ENCODE measurements around the gene PKIB.
"Not testable (repeated sequence)": the region's sequence is repeated elsewhere in the genome, so short reads cannot be mapped to it uniquely, and the experiment has no call there.

PKIB gene

GRCh38 chr6:122748945-122749344 is 138.7 kb downstream of the PKIB start:
- DNase-seq (ENCODE audit: low spot score): not testable (repeated sequence)

- DNase-seq (ENCODE audit: low spot score): no peak
Measured at GRCh38 chr6:122749451-122750050, 139.3 kb downstream of the PKIB start.

GRCh38 chr6:122751326-122751725 is 141.1 kb downstream of the PKIB start:
- no peak for DNase-seq (ENCODE audit: low spot score)

GRCh38 chr6:122752459-122752858 is 142.3 kb downstream of the PKIB start:
- DNase-seq (ENCODE audit: low spot score): no peak

GRCh38 chr6:122753000-122753687 is 142.9 kb downstream of the PKIB start:
- DNase-seq (ENCODE audit: low spot score): no peak

GRCh38 chr6:122753688-122754056 is 143.5 kb downstream of the PKIB start:
- peak; percentile 48 for DNase-seq (ENCODE audit: low spot score)

GRCh38 chr6:122754191-122754731 is 144.1 kb downstream of the PKIB start:
- DNase-seq (ENCODE audit: low spot score): no peak

- no peak for DNase-seq (ENCODE audit: low spot score)
Measured at GRCh38 chr6:122755901-122756300, 145.7 kb downstream of the PKIB start.

GRCh38 chr6:122758927-122759334 is 148.7 kb downstream of the PKIB start:
- no peak for DNase-seq (ENCODE audit: low spot score)

GRCh38 chr6:122760330-122760729 is 150.1 kb downstream of the PKIB start:
- DNase-seq (ENCODE audit: low spot score): no peak

GRCh38 chr6:122766256-122766655 is 156.1 kb downstream of the PKIB start:
- no peak for DNase-seq (ENCODE audit: low spot score)

- no peak for DNase-seq (ENCODE audit: low spot score)
Measured at GRCh38 chr6:122770835-122771601, 160.8 kb downstream of the PKIB start.

- DNase-seq (ENCODE audit: low spot score): no peak
Measured at GRCh38 chr6:122772724-122773415, 162.7 kb downstream of the PKIB start.
